ENCODE data around the gene COL11A2. TPM values are rescaled to one million over a fixed set of nuclear protein-coding genes. Genes with fewer than 3 reads are reported as not detected.
A peak's percentile ranks its signal among the peaks of the same experiment; 100 is the strongest.

Gene COL11A2
- total RNA-seq, 5 donors from 2014 or later (not counting 1 experiment from before 2014, with no cell fraction given) = 1.3 to 9.7 (median 2.7) TPM

DNA sequence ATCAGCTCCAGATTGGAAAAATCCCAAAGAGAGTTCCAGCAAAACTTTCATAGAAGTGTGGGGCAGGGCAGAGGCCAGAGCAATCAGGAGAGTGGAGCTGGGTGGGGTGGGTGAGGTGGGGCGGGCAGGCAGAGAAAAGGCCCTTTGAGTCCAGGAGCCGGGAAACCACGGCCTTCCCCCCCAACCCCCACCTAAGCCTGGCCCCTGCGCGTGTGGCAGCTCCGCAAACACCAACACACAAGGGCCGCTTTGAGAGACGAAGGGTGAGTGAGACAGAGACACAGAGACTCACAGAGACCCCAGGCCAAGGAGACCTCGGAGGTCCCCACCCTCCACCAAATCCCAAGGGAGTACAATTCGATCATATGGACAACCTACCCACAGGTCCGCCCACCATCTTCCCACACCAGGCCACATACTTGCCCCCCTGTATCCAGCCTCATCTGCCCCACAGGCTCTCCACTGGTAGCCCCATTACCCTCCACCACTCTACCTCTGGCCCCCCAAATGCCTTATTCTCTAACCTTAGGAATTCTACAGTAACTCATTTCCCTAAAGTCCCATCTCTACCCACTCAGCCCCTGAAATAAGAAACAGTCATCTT lies 1.7 kb downstream of the COL11A2 start:
- WGBS (ENCODE audit: insufficient coverage) = 76% methylated on average over 6 of the region's 11 CpGs
- ChIA-PET CTCF (interaction anchor here in 1 of 2 donors (0.9 kb wide), 1 partner anchor 58 kb away, joined by 4 read pairs; no protein-coding TSS in a partner anchor), POLR2A (no interaction called here)
- peaks cover 2 to 59% of the 10 kb centered on the region in 2 experiments for H3K27me3 ChIP-seq (replicated peaks in 1 of 2; ENCODE audit: control insufficient read depth in 2 of 2, extremely low read depth in 1 of 2, insufficient read depth in 2 of 2, low read length in 1 of 2)
- H3K4me1 ChIP-seq (ENCODE audit: control insufficient read depth in 1 of 2, extremely low read depth in 1 of 2, insufficient read depth in 2 of 2, low read length in 2 of 2) = peaks cover 2 to 23% of the 10 kb centered on the region in 2 experiments
- Mint-ChIP-seq H3K4me3 (no peak overlapping the region), H3K27me3 (peaks cover 26 to 48% of the 10 kb centered on the region in 2 donors), H3K36me3 (peaks cover 31% of the 10 kb centered on the region), H3K4me1 (peaks cover 12 to 15% (median 12%) of the 10 kb centered on the region in 3 donors), H3K27ac (no peak overlapping the region), H3K9me3 (no peaks in the 10 kb centered on the region)
- no peak overlapping the region for H3K27ac ChIP-seq (ENCODE audit: low read length)
- H3K9me3 ChIP-seq = no peaks in the 10 kb centered on the region
- H3K4me3 ChIP-seq (ENCODE audit: control insufficient read depth in 1 of 2, extremely low read depth in 1 of 2, low read length in 1 of 2) = no peak overlapping the region
- peaks cover 8 to 19% of the 10 kb centered on the region in 2 donors for H3K36me3 ChIP-seq (ENCODE audit: control insufficient read depth in 2 of 2, extremely low read depth in 1 of 2, insufficient read depth in 1 of 2, low read length in 1 of 2)
- no peak for DNase-seq
- no peak for ATAC-seq (replicated peaks in 1 of 4)

DNA sequence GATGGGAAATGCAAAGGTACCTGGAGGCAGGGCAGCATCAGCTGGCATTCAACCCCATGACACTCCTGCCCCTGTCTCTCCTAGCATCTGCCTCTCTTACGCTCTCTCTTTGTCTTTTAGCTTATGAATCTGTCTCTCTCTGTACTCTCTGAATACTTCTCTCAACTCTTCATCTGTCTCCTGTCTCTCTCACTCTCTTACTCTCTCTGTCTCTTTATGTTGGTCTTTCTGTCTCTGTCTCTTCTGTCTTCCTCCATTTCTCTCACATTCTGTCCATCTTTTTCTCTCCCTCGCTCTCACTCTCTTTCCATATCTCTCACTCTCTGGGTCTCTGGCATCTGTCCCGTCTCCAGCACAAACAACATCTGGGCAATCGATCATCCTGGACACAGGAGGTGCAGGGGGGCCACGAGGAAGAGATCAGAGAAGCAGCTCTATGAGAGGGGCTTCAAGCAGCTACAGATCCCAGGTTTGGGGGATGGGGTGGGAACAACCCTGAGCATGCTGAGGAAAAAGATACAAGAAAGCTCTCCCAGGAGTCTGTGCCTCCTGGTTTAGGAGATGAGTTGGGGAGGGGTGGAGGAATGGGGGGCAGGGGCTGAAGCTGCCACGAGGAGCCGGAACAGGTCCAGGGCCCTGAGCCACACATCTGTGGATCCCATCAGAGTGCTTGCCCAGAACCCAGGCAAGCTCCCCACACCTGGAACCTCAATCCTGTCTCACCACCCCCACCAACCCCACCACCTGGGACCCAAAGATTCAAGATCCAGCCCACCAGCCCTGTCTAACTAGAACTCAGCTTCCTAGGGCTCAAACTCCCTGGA lies 2.4 kb downstream of the COL11A2 start:
- peaks cover 23% of the 10 kb centered on the region for H3K36me3 Mint-ChIP-seq
- ChIA-PET POLR2A (no interaction called here), CTCF (interaction anchor here in 1 of 2 donors (0.7 to 0.9 kb wide), 2 partner anchors 50 to 59 kb away, joined by 3 to 4 read pairs; no protein-coding TSS in a partner anchor)
- no peak overlapping the region for H3K4me3 Mint-ChIP-seq
- ATAC-seq (replicated peaks in 1 of 4) = no peak
- peaks cover 26 to 49% of the 10 kb centered on the region in 2 donors for H3K27me3 Mint-ChIP-seq
- H3K4me1 ChIP-seq (ENCODE audit: control insufficient read depth in 1 of 2, extremely low read depth in 1 of 2, insufficient read depth in 2 of 2, low read length in 2 of 2) = peaks cover 2 to 27% of the 10 kb centered on the region in 2 experiments
- 73% methylated on average over 3 of the region's 7 CpGs for WGBS (ENCODE audit: insufficient coverage)
- H3K27ac ChIP-seq (ENCODE audit: low read length) = no peak overlapping the region
- no peaks in the 10 kb centered on the region for H3K9me3 ChIP-seq
- H3K36me3 ChIP-seq (ENCODE audit: control insufficient read depth in 2 of 2, extremely low read depth in 1 of 2, insufficient read depth in 1 of 2, low read length in 1 of 2) = peaks cover 8 to 12% of the 10 kb centered on the region in 2 donors
- peaks cover 2 to 65% of the 10 kb centered on the region in 2 experiments for H3K27me3 ChIP-seq (replicated peaks in 1 of 2; ENCODE audit: control insufficient read depth in 2 of 2, extremely low read depth in 1 of 2, insufficient read depth in 2 of 2, low read length in 1 of 2)
- no peak for DNase-seq
- no peaks in the 10 kb centered on the region for H3K9me3 Mint-ChIP-seq
- H3K4me1 Mint-ChIP-seq = peaks cover 11 to 17% (median 13%) of the 10 kb centered on the region in 3 donors
- no peak overlapping the region for H3K4me3 ChIP-seq (ENCODE audit: control insufficient read depth in 1 of 2, extremely low read depth in 1 of 2, low read length in 1 of 2)
- no peak overlapping the region for H3K27ac Mint-ChIP-seq

DNA sequence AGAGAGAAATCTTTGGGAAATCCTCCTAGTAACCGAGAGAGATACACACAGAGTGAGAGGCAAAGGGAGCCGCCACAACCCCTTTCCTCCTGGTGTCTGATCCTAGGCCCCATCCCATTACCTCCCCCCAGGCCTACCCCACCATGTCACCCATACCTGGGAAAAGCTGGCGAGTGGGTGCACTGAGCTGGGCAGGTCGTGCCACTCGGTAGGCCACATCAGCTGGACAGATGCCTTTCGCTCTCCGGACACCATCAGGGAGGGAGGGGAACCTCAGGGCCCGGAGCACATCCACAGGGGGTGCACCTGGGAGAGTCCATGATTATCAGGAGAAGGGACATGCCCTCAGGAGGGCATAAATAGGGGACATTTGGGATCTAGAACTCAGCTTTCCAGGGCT lies 3.1 kb downstream of the COL11A2 start:
- CTCF ChIA-PET = no interaction called here
- no peak overlapping the region for H3K4me3 Mint-ChIP-seq
- Histone ChIP-seq H3K36me3 (ENCODE audit: control insufficient read depth in 2 of 2, extremely low read depth in 1 of 2, insufficient read depth in 1 of 2, low read length in 1 of 2) (peaks cover 4 to 5% of the 10 kb centered on the region in 2 donors), H3K27me3 (replicated peaks in 1 of 2; ENCODE audit: control insufficient read depth in 2 of 2, extremely low read depth in 1 of 2, insufficient read depth in 2 of 2, low read length in 1 of 2) (peaks cover 2 to 66% of the 10 kb centered on the region in 2 experiments), H3K4me1 (ENCODE audit: control insufficient read depth in 1 of 2, extremely low read depth in 1 of 2, insufficient read depth in 2 of 2, low read length in 2 of 2) (peaks cover 2 to 32% of the 10 kb centered on the region in 2 experiments), H3K9me3 (no peaks in the 10 kb centered on the region), H3K4me3 (ENCODE audit: control insufficient read depth in 1 of 2, extremely low read depth in 1 of 2, low read length in 1 of 2) (no peak overlapping the region), H3K27ac (ENCODE audit: low read length) (no peak overlapping the region)
- WGBS (ENCODE audit: insufficient coverage) = 87% methylated on average over 8 of the region's 8 CpGs
- POLR2A ChIA-PET = no interaction called here
- peaks cover 23% of the 10 kb centered on the region for H3K36me3 Mint-ChIP-seq
- DNase-seq (no peak), ATAC-seq (replicated peaks in 1 of 4) (no peak)
- H3K4me1 Mint-ChIP-seq = peaks cover 18 to 22% (median 20%) of the 10 kb centered on the region in 3 donors
- no peak overlapping the region for H3K27ac Mint-ChIP-seq
- H3K27me3 Mint-ChIP-seq = peaks cover 26 to 55% of the 10 kb centered on the region in 2 donors
- H3K9me3 Mint-ChIP-seq = no peaks in the 10 kb centered on the region

DNA sequence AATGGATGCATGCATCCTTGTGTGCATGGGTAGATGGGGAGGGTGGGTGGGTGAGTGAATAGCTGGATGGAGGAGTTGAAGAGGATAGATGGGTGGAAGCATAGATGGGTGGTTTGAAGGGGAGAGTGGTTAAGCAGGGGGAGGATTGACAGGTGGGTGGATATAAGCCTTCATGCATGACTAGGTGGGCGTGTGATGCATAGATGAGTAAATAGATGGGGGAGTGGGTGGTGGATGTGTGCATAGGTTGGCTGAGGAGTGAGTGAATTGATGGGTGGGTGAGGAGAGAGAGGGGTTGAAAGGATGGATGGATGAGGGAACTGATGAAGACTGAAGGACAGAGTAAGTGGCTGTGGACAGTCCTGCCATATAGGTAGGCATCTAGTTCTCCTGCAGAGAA lies 4.5 kb downstream of the COL11A2 start:
- 77% methylated on average over 1 of the region's 1 CpG for WGBS (ENCODE audit: insufficient coverage)
- H3K4me1 Mint-ChIP-seq = peaks cover 29 to 33% (median 32%) of the 10 kb centered on the region in 3 donors
- H3K9me3 ChIP-seq = no peaks in the 10 kb centered on the region
- no peak overlapping the region for H3K27ac ChIP-seq (ENCODE audit: low read length)
- DNase-seq (no peak), ATAC-seq (replicated peaks in 1 of 4) (no peak)
- H3K27me3 Mint-ChIP-seq = peaks cover 26 to 53% of the 10 kb centered on the region in 2 donors
- CTCF ChIA-PET = no interaction called here
- peaks cover 10 to 37% of the 10 kb centered on the region in 2 experiments for H3K4me1 ChIP-seq (ENCODE audit: control insufficient read depth in 1 of 2, extremely low read depth in 1 of 2, insufficient read depth in 2 of 2, low read length in 2 of 2)
- H3K27ac Mint-ChIP-seq = peak overlapping the region in 1 of 2 donors; percentile 2
- peaks cover 2 to 64% of the 10 kb centered on the region in 2 experiments for H3K27me3 ChIP-seq (replicated peaks in 1 of 2; ENCODE audit: control insufficient read depth in 2 of 2, extremely low read depth in 1 of 2, insufficient read depth in 2 of 2, low read length in 1 of 2)
- no peaks in the 10 kb centered on the region for H3K36me3 ChIP-seq (ENCODE audit: control insufficient read depth in 2 of 2, extremely low read depth in 1 of 2, insufficient read depth in 1 of 2, low read length in 1 of 2)
- H3K4me3 Mint-ChIP-seq = no peak overlapping the region
- POLR2A ChIA-PET = no interaction called here
- H3K36me3 Mint-ChIP-seq = peaks cover 34% of the 10 kb centered on the region
- no peak overlapping the region for H3K4me3 ChIP-seq (ENCODE audit: control insufficient read depth in 1 of 2, extremely low read depth in 1 of 2, low read length in 1 of 2)
- H3K9me3 Mint-ChIP-seq = peaks cover 8 to 11% (median 10%) of the 10 kb centered on the region in 3 donors

DNA sequence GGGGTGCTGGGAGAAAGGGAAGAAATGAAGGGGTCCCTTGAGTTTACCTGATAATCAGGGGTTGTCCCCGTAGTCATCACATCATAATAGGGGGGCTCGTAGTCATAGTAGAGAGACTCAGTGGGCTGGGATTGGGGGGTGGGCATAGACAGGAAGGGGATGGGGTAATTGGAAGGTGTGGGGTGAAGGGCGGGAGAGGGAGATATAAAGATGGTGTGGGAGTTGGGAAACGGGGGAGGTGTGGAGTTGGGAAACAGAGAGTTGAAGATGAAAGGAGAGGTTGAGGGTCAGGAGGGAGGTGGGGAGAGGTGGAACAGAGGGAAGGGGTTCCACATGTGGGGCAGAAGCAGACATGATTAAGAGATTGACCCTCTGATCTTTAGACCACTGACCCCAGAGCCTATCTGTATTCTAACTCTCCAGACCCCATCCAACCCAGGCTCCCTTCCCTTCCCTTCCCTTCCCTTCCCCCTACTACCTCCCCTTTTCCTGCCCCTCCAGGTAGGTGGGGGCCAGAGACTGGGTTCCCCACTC lies 6.5 kb downstream of the COL11A2 start:
- Mint-ChIP-seq H3K9me3 (peaks cover 10 to 14% (median 13%) of the 10 kb centered on the region in 3 donors), H3K27ac (no peak overlapping the region), H3K27me3 (peaks cover 19 to 39% of the 10 kb centered on the region in 2 donors), H3K4me3 (no peak overlapping the region), H3K36me3 (peaks cover 37% of the 10 kb centered on the region), H3K4me1 (peaks cover 24 to 31% (median 25%) of the 10 kb centered on the region in 3 donors)
- H3K9me3 ChIP-seq = no peaks in the 10 kb centered on the region
- no peak overlapping the region for H3K27ac ChIP-seq (ENCODE audit: low read length)
- no peak overlapping the region for H3K4me3 ChIP-seq (ENCODE audit: control insufficient read depth in 1 of 2, extremely low read depth in 1 of 2, low read length in 1 of 2)
- 90% methylated on average over 4 of the region's 4 CpGs for WGBS (ENCODE audit: insufficient coverage)
- ChIA-PET POLR2A (no interaction called here), CTCF (interaction anchor here in 1 of 2 donors (0.6 kb wide), 1 partner anchor 361 kb away, joined by 3 read pairs; no protein-coding TSS in a partner anchor)
- H3K36me3 ChIP-seq (ENCODE audit: control insufficient read depth in 2 of 2, extremely low read depth in 1 of 2, insufficient read depth in 1 of 2, low read length in 1 of 2) = no peaks in the 10 kb centered on the region
- peaks cover 8 to 23% of the 10 kb centered on the region in 2 experiments for H3K4me1 ChIP-seq (ENCODE audit: control insufficient read depth in 1 of 2, extremely low read depth in 1 of 2, insufficient read depth in 2 of 2, low read length in 2 of 2)
- H3K27me3 ChIP-seq (replicated peaks in 1 of 2; ENCODE audit: control insufficient read depth in 2 of 2, extremely low read depth in 1 of 2, insufficient read depth in 2 of 2, low read length in 1 of 2) = peaks cover 2 to 43% of the 10 kb centered on the region in 2 experiments
- DNase-seq (no peak), ATAC-seq (replicated peaks in 1 of 4) (no peak)

DNA sequence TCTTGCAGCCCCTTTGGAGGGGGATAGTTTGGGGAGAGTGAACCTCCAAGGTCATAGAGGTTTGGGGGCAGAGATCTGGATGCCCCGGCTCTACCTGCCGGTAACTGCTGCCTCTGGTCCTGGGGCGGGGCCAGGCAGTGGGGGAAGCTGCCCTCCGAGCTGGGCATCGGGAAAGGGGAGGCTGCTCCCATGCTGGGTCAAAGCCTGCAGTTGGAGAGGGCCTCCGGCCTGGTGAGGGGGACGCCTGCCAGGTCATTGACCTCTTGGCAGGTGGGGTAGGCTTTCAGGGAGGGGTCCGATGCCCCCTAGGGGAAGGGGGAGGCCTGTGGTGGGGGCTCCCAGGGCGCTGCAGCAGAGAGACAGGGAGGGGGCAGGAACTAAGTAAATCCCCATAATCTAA lies 7.1 kb downstream of the COL11A2 start:
- Histone ChIP-seq H3K4me1 (ENCODE audit: control insufficient read depth in 1 of 2, extremely low read depth in 1 of 2, insufficient read depth in 2 of 2, low read length in 2 of 2) (peaks cover 8 to 23% of the 10 kb centered on the region in 2 experiments), H3K36me3 (ENCODE audit: control insufficient read depth in 2 of 2, extremely low read depth in 1 of 2, insufficient read depth in 1 of 2, low read length in 1 of 2) (no peaks in the 10 kb centered on the region), H3K4me3 (ENCODE audit: control insufficient read depth in 1 of 2, extremely low read depth in 1 of 2, low read length in 1 of 2) (no peak overlapping the region), H3K27me3 (replicated peaks in 1 of 2; ENCODE audit: control insufficient read depth in 2 of 2, extremely low read depth in 1 of 2, insufficient read depth in 2 of 2, low read length in 1 of 2) (peaks cover 2 to 38% of the 10 kb centered on the region in 2 experiments), H3K27ac (ENCODE audit: low read length) (no peak overlapping the region), H3K9me3 (no peaks in the 10 kb centered on the region)
- peak overlapping the region; percentile 34 to 70 for H3K27ac Mint-ChIP-seq
- ChIA-PET CTCF (no interaction called here), POLR2A (no interaction called here)
- DNase-seq (no peak), ATAC-seq (replicated peaks in 1 of 4) (no peak)
- peaks cover 24 to 31% (median 25%) of the 10 kb centered on the region in 3 donors for H3K4me1 Mint-ChIP-seq
- peaks cover 37% of the 10 kb centered on the region for H3K36me3 Mint-ChIP-seq
- peaks cover 16 to 34% of the 10 kb centered on the region in 2 donors for H3K27me3 Mint-ChIP-seq
- no peak overlapping the region for H3K4me3 Mint-ChIP-seq
- H3K9me3 Mint-ChIP-seq = peaks cover 10 to 14% (median 13%) of the 10 kb centered on the region in 3 donors
- 97% methylated on average over 4 of the region's 9 CpGs for WGBS (ENCODE audit: insufficient coverage)

Data from T-cell (primary cell).